SU-DHL-6 (cell line): ENCODE measurements around the gene LRRC75A.

Experiments used
- EZH2phosphoT487 ChIP-seq: fragments of 200-600 bp; sonication (generic), shearing (Covaris generic); conservative IDR thresholded peaks from 2 replicates; pipeline ENCODE4 v1.6.1; 2018; ENCODE audit warnings: mild to moderate bottlenecking, antibody characterized with exemption, low read length, moderate library complexity, mixed read lengths
- TF ChIP-seq, protein P1 (sequence below): fragments of 200-600 bp; sonication (generic); IDR thresholded peaks from one replicate; pipeline ENCODE4 v1.5.1; 2017; ENCODE audit warnings: antibody characterized with exemption, mild to moderate bottlenecking, low read length, moderate library complexity; ENCODE audit not compliant: insufficient read depth, poor library complexity, severe bottlenecking

DNA sequence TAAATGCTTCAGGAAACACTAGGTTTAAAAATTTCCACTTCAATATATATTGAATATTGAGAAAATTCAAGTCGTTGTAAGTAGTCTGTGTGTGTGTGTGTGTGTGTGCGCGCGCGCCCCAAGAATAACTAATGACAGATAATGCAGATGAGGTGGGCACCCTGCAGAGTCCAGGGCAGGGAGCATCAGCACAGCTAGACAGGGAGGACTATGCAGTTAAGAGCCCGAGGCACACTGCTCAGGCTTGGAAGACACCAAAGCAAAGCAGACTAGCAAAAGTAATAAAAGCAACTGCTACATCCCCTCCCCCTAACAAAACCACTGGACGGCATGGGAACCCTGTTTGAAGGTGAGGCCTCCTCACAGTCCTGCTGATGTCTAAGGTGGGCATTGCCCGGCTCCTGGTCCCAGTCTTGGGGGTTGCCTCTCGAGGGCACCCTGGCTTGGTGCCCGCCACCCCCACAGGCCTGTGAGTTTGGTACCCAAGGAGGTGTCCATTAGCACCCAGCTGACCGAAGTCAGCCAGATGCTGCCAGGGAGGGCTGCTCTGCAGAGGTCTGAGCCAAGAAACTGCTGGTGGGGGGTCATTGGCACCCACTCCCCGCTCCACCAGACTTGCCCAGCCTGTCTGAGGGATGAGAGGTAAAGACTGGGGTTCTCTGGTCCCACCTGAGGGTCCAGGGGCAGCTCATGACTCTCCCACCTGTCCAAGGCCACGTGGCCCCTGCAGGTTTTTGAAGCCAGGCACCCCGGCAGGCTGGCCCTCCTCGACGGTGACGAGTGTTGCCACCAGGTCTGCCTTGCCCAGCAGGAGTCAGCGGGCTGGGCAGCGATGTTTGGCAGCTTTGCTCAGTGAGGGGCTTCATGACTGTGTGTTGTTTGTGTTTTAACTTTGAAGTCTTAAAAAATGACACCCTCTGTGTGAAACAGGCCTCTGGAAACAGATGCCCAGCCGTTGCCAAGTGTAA, 18.7 kb downstream of the LRRC75A start:
- TF ChIP-seq, protein P1, sequence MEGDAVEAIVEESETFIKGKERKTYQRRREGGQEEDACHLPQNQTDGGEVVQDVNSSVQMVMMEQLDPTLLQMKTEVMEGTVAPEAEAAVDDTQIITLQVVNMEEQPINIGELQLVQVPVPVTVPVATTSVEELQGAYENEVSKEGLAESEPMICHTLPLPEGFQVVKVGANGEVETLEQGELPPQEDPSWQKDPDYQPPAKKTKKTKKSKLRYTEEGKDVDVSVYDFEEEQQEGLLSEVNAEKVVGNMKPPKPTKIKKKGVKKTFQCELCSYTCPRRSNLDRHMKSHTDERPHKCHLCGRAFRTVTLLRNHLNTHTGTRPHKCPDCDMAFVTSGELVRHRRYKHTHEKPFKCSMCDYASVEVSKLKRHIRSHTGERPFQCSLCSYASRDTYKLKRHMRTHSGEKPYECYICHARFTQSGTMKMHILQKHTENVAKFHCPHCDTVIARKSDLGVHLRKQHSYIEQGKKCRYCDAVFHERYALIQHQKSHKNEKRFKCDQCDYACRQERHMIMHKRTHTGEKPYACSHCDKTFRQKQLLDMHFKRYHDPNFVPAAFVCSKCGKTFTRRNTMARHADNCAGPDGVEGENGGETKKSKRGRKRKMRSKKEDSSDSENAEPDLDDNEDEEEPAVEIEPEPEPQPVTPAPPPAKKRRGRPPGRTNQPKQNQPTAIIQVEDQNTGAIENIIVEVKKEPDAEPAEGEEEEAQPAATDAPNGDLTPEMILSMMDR = no peak
- no peak for TF ChIP-seq EZH2phosphoT487
